Right ventricle myocardium superior (tissue), 1 donor: ENCODE data around the gene ZEB1. TPM values are rescaled to one million over a fixed set of nuclear protein-coding genes. Genes with fewer than 3 reads are reported as not detected.
"Not testable (repeated sequence)": the region's sequence is repeated elsewhere in the genome, so short reads cannot be mapped to it uniquely, and the experiment has no call there.

Experiments
- ATAC-seq: fragments of 200-7000 bp; cut with Tn5 transposase; one replicate; pipeline ENCODE4 v1.9.1; 2020; ENCODE audit warnings: mild to moderate bottlenecking; ENCODE audit not compliant: poor library complexity
- DNase-seq: peaks from one replicate; pipeline ENCODE4 v3.0.0-alpha.2; 2020
- intact Hi-C: fragments of 100-400 bp; cut with DNase I; formaldehyde crosslinking; loops from one replicate; pipeline ENCODE4 v1.11.2; 2022
- total RNA-seq: library from RNA; stranded (reverse); fragmentation: NEBNext Ultra II Directional; extraction: Animal tissue kit (Norgen Biotek cat#: 25700); gene quantifications from one replicate; pipeline ENCODE4 v1.2.1, GENCODE V29; 2021
- donor health status: DM: no; HTN: yes; CAD: no; lungs with severe emphysema.

ZEB1 gene
- total RNA-seq, 1 donor from 2014 or later: 83.7 TPM

- ATAC-seq (no peak), DNase-seq (no peak)
- intact Hi-C loops: no loop called here
Measured at GRCh38 chr10:31524460-31524859, 205.4 kb downstream of the ZEB1 start.

- ATAC-seq: peak; percentile 57
- intact Hi-C loops: no loop called here
- no peak for DNase-seq
Measured at GRCh38 chr10:31526178-31526577, 207.2 kb downstream of the ZEB1 start.

- intact Hi-C loops: no loop called here
- DNase-seq: no peak
- ATAC-seq: no peak
Measured at GRCh38 chr10:31526681-31527080, 207.7 kb downstream of the ZEB1 start.

GRCh38 chr10:31528831-31529230 lies 209.8 kb downstream of the ZEB1 start:
- ATAC-seq: no peak
- intact Hi-C loops: no loop called here
- no peak for DNase-seq

- intact Hi-C loops: no loop called here
- ATAC-seq: no peak
- no peak for DNase-seq
Measured at GRCh38 chr10:31536302-31536701, 217.3 kb downstream of the ZEB1 start.

- DNase-seq (no peak), ATAC-seq (peak; percentile 51)
- intact Hi-C loops: no loop called here
Measured at GRCh38 chr10:31549896-31550295, 230.9 kb downstream of the ZEB1 start.

GRCh38 chr10:31554556-31554955 lies 235.5 kb downstream of the ZEB1 start:
- intact Hi-C loops: no loop called here
- DNase-seq (no peak), ATAC-seq (no peak)

- ATAC-seq: no peak
- DNase-seq: no peak
- intact Hi-C loops: no loop called here
Measured at GRCh38 chr10:31557854-31558253, 238.8 kb downstream of the ZEB1 start.

- DNase-seq, ATAC-seq, intact Hi-C loops: not testable (repeated sequence)
Measured at GRCh38 chr10:31568252-31568861, 249.3 kb downstream of the ZEB1 start.

GRCh38 chr10:31574577-31574976 lies 255.6 kb downstream of the ZEB1 start:
- intact Hi-C loops: no loop called here
- ATAC-seq (no peak), DNase-seq (no peak)

- intact Hi-C loops: no loop called here
- DNase-seq: no peak
Measured at GRCh38 chr10:31578181-31578852, 259.3 kb downstream of the ZEB1 start.

GRCh38 chr10:31578951-31579350 lies 259.9 kb downstream of the ZEB1 start:
- ATAC-seq (no peak), DNase-seq (no peak)
- intact Hi-C loops: no loop called here

More at GRCh38 chr10:31578181-31578852, 259.3 kb downstream of the ZEB1 start:
- ATAC-seq: no peak
